Measurements from ENCODE around the gene CNDP1.

DNA sequence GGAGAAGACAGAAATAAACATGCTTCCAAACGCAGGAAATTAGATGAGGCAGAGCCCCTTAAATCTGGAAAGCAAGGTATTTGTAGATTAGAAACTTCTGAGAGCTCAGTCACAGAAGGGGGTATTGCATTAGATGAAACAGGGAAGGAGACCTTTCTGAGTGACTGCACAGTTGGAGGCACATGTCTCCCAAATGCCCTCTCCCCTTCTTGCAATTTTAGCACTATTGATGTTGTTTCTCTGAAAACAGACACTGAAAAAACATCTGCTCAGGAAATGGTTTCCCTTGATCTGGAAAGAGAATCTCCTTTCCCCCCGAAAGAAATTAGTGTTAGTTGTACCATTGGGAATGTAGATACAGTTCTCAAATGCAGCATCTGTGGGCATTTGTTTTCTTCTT, 96.9 kb downstream of the CNDP1 start:
- TF ChIP-seq POLR2A (IDR thresholded peaks at IDR 0.05): no peak
- TF ChIP-seq, protein P1, sequence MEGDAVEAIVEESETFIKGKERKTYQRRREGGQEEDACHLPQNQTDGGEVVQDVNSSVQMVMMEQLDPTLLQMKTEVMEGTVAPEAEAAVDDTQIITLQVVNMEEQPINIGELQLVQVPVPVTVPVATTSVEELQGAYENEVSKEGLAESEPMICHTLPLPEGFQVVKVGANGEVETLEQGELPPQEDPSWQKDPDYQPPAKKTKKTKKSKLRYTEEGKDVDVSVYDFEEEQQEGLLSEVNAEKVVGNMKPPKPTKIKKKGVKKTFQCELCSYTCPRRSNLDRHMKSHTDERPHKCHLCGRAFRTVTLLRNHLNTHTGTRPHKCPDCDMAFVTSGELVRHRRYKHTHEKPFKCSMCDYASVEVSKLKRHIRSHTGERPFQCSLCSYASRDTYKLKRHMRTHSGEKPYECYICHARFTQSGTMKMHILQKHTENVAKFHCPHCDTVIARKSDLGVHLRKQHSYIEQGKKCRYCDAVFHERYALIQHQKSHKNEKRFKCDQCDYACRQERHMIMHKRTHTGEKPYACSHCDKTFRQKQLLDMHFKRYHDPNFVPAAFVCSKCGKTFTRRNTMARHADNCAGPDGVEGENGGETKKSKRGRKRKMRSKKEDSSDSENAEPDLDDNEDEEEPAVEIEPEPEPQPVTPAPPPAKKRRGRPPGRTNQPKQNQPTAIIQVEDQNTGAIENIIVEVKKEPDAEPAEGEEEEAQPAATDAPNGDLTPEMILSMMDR (IDR thresholded peaks at IDR 0.05): no peak
